OCI-LY7 (cell line): ENCODE measurements around the gene KIF12.

Experiments used
- EZH2phosphoT487 ChIP-seq: fragments of 200-600 bp; sonication (generic); IDR thresholded peaks from 2 replicates; pipeline ENCODE4 v1.6.1; 2018; ENCODE audit warnings: low read depth, borderline replicate concordance, mild to moderate bottlenecking, mixed run types, antibody characterized with exemption, low read length, moderate library complexity, mixed read lengths
- TF ChIP-seq, protein P1 (sequence below): fragments of 200-600 bp; sonication (generic); conservative IDR thresholded peaks from 2 replicates; pipeline ENCODE4 v1.5.1; 2014; ENCODE audit warnings: mild to moderate bottlenecking, antibody characterized with exemption, low read length, moderate library complexity, mixed read lengths

DNA sequence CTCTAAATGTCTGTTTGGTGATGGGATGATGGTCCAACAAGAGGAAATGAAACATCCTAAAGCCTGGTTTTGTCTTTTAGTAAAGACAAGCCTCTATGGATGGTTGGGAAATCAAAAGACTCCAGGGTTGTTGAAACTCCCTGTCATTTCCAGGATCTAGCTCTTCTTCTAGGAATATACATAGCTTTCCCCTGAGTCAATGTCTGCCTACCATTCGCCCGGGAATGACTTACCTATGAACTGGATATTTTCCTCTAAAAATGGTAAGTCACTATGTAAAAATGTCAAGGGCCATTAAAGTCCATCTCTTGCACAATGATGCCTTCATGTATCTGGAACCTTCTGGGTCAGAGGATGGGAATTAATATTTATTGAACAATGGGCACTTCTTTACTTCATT, 11.1 kb upstream of the KIF12 start:
- TF ChIP-seq, protein P1, sequence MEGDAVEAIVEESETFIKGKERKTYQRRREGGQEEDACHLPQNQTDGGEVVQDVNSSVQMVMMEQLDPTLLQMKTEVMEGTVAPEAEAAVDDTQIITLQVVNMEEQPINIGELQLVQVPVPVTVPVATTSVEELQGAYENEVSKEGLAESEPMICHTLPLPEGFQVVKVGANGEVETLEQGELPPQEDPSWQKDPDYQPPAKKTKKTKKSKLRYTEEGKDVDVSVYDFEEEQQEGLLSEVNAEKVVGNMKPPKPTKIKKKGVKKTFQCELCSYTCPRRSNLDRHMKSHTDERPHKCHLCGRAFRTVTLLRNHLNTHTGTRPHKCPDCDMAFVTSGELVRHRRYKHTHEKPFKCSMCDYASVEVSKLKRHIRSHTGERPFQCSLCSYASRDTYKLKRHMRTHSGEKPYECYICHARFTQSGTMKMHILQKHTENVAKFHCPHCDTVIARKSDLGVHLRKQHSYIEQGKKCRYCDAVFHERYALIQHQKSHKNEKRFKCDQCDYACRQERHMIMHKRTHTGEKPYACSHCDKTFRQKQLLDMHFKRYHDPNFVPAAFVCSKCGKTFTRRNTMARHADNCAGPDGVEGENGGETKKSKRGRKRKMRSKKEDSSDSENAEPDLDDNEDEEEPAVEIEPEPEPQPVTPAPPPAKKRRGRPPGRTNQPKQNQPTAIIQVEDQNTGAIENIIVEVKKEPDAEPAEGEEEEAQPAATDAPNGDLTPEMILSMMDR, result no peak
- TF ChIP-seq EZH2phosphoT487, result no peak
